GM18507 (cell line): ENCODE results near the gene LENEP.
A peak's percentile ranks its signal among the peaks of the same experiment; 100 is the strongest.

Source experiments
- DNase-seq: peaks from one replicate; pipeline ENCODE4 v3.0.0; 2011; ENCODE audit warnings: low read depth; ENCODE audit not compliant: insufficient read length; ENCODE audit errors: extremely low spot score
- FAIRE-seq: peaks from 2 replicates; lab custom pipeline; 2011; peaks lifted over from hg19 to GRCh38; lab: Jason Lieb, UNC

LENEP gene

GRCh38 chr1:154993572-154994268 lies at the start of gene LENEP:
Gene LENEP, plus strand, starts transcription at chr1:154993586. Its CDS starts 22 bp downstream, at chr1:154993608.
- no peak for DNase-seq
- FAIRE-seq, result no peak

GRCh38 chr1:154943649-154944400 lies 49.6 kb upstream of the LENEP start:
- no peak for DNase-seq
- FAIRE-seq, result peak; percentile 87

- DNase-seq, result no peak
- no peak for FAIRE-seq
These were observed 48.8 kb upstream of the LENEP start for GRCh38 chr1:154944401-154945159.

- FAIRE-seq, result no peak
- no peak for DNase-seq
These were observed 48.0 kb upstream of the LENEP start for GRCh38 chr1:154945160-154945961.

- DNase-seq (no peak), FAIRE-seq (no peak)
These were observed 47.2 kb upstream of the LENEP start for GRCh38 chr1:154945962-154946850.

GRCh38 chr1:154948079-154948478 lies 45.3 kb upstream of the LENEP start:
- FAIRE-seq (no peak), DNase-seq (no peak)

GRCh38 chr1:154951901-154952657 lies 41.3 kb upstream of the LENEP start:
- no peak for FAIRE-seq
- no peak for DNase-seq

GRCh38 chr1:154952664-154953063 lies 40.7 kb upstream of the LENEP start:
- DNase-seq, result no peak

GRCh38 chr1:154953611-154954038 lies 39.8 kb upstream of the LENEP start:
- no peak for DNase-seq
- no peak for FAIRE-seq

More at GRCh38 chr1:154952664-154953063, 40.7 kb upstream of the LENEP start:
- no peak for FAIRE-seq

- FAIRE-seq (no peak), DNase-seq (no peak)
These were observed 38.8 kb upstream of the LENEP start for GRCh38 chr1:154954541-154954940.

GRCh38 chr1:154955039-154955717 lies 38.2 kb upstream of the LENEP start:
- FAIRE-seq (peak; percentile 85), DNase-seq (no peak)

GRCh38 chr1:154955718-154956543 lies 37.5 kb upstream of the LENEP start, which contains the start of gene PBXIP1:
Gene PBXIP1, minus strand, starts transcription at chr1:154956099. Its CDS starts 2,378 bp downstream, at chr1:154953721.
- FAIRE-seq, result peak; percentile 89

GRCh38 chr1:154956544-154956941 lies 36.8 kb upstream of the LENEP start:
- no peak for DNase-seq
- FAIRE-seq, result no peak

More at GRCh38 chr1:154955718-154956543, 37.5 kb upstream of the LENEP start, which contains the start of gene PBXIP1:
- DNase-seq, result peak; percentile 76

GRCh38 chr1:154957091-154957657 lies 36.2 kb upstream of the LENEP start:
- no peak for FAIRE-seq
- no peak for DNase-seq

GRCh38 chr1:154958036-154958435 lies 35.4 kb upstream of the LENEP start:
- no peak for DNase-seq
- FAIRE-seq, result no peak
